HEK293 (cell line): ENCODE results near the gene ATP8B4.

ENCODE experiments used
- CTCF ChIA-PET: fragments of 350-600 bp; formaldehyde crosslinking; extraction: SDS; loops from one replicate; lab custom pipeline; 2021; ENCODE audit warnings: antibody characterized with exemption; lab: Yijun Ruan, JAX
- POLR2A ChIA-PET: fragments of 300-600 bp; formaldehyde crosslinking; extraction: SDS; loops from one replicate; lab custom pipeline; 2020; ENCODE audit warnings: antibody characterized with exemption, inconsistent platforms; lab: Yijun Ruan, JAX
- H3K27ac ChIP-seq: fragments of 200-500 bp; sonication (Bioruptor generic); 2 replicates; pipeline ENCODE4 v1.5.1; 2014; ENCODE audit warnings: low read depth, low read length, control low read depth, inconsistent platforms; ENCODE audit errors: extremely low read depth
- H3K36me3 ChIP-seq, 2 experiments: fragments of 200-500 bp in 1 of 2; sonication (Bioruptor generic) in 1 of 2; 1 replicate in 1 of 2; 2 replicates in 1 of 2; pipeline ENCODE4 v1.5.1; 2014 to 2017; ENCODE audit warnings: inconsistent platforms in 2 of 2, low read length in 2 of 2; ENCODE audit not compliant: control insufficient read depth in 2 of 2, insufficient read depth in 1 of 2
- H3K4me1 ChIP-seq: fragments of 200-500 bp; sonication (Bioruptor generic); 2 replicates; pipeline ENCODE4 v1.5.1; 2014; ENCODE audit warnings: mild to moderate bottlenecking, low read length, inconsistent platforms; ENCODE audit not compliant: control insufficient read depth, insufficient read depth
- H3K4me3 ChIP-seq: 2 replicates; pipeline ENCODE4 v1.5.1; 2011; ENCODE audit warnings: low read depth, mild to moderate bottlenecking, control low read depth, low read length, moderate library complexity
- H3K9me3 ChIP-seq: fragments of 200-500 bp; sonication (Bioruptor generic); 2 replicates; pipeline ENCODE4 v1.5.1; 2014; ENCODE audit warnings: low read depth, low read length, inconsistent platforms; ENCODE audit not compliant: control insufficient read depth, insufficient read depth
- BCL11B ChIP-seq: fragments of 450-650 bp; formaldehyde crosslinking; IDR thresholded peaks from 2 replicates; pipeline ENCODE4 v1.5.1; 2016; ENCODE audit warnings: low read depth, missing biosample characterization, missing genetic modification characterization
- ELK4 ChIP-seq: IDR thresholded peaks from 2 replicates; pipeline ENCODE4 v1.6.1; 2011; ENCODE audit warnings: mild to moderate bottlenecking, low read depth, low read length, borderline replicate concordance
- HOXD13 ChIP-seq: sonication (generic); formaldehyde crosslinking; IDR thresholded peaks from 2 replicates; pipeline ENCODE4 v1.8.0; 2022; ENCODE audit warnings: missing genetic modification reagents, borderline replicate concordance
- IKZF3 ChIP-seq: fragments of 450-650 bp; IDR thresholded peaks from 2 replicates; pipeline ENCODE4 v1.5.0; 2018; ENCODE audit warnings: missing biosample characterization, mild to moderate bottlenecking, missing genetic modification characterization, moderate library complexity
- KLF10 ChIP-seq: fragments of 450-650 bp; IDR thresholded peaks from 2 replicates; pipeline ENCODE4 v1.5.1; 2018; ENCODE audit warnings: missing biosample characterization, mild to moderate bottlenecking, missing genetic modification characterization
- KLF16 ChIP-seq: fragments of 450-650 bp; formaldehyde crosslinking; IDR thresholded peaks from 2 replicates; pipeline ENCODE4 v1.5.1; 2017; ENCODE audit warnings: missing biosample characterization, missing genetic modification characterization
- PRDM4 ChIP-seq: fragments of 450-650 bp; formaldehyde crosslinking; IDR thresholded peaks from 2 replicates; pipeline ENCODE4 v1.5.1; 2017; ENCODE audit warnings: missing biosample characterization, missing genetic modification characterization
- REPIN1 ChIP-seq: fragments of 450-650 bp; formaldehyde crosslinking; IDR thresholded peaks from 2 replicates; pipeline ENCODE4 v1.5.1; 2017; ENCODE audit warnings: missing biosample characterization, missing genetic modification characterization, low read depth
- SP2 ChIP-seq: fragments of 450-650 bp; formaldehyde crosslinking; IDR thresholded peaks from 2 replicates; pipeline ENCODE4 v1.5.1; 2016; ENCODE audit warnings: missing biosample characterization, missing genetic modification characterization
- TSHZ1 ChIP-seq: fragments of 450-650 bp; formaldehyde crosslinking; IDR thresholded peaks from 2 replicates; pipeline ENCODE4 v1.5.1; 2016; ENCODE audit warnings: missing biosample characterization, missing genetic modification characterization, borderline replicate concordance
- YY1 ChIP-seq: fragments of 450-650 bp; formaldehyde crosslinking; IDR thresholded peaks from 2 replicates; pipeline ENCODE4 v1.5.1; 2018; ENCODE audit warnings: missing biosample characterization, missing genetic modification characterization
- ZBTB21 ChIP-seq: fragments of 450-650 bp; formaldehyde crosslinking; IDR thresholded peaks from 2 replicates; pipeline ENCODE4 v1.5.1; 2017; ENCODE audit warnings: missing biosample characterization, missing genetic modification characterization
- ZBTB48 ChIP-seq: fragments of 450-650 bp; formaldehyde crosslinking; IDR thresholded peaks from 2 replicates; pipeline ENCODE4 v1.5.1; 2016; ENCODE audit warnings: missing biosample characterization, missing genetic modification characterization
- ZBTB7A ChIP-seq: fragments of 450-650 bp; formaldehyde crosslinking; IDR thresholded peaks from 2 replicates; pipeline ENCODE4 v1.5.1; 2016; ENCODE audit warnings: low read depth, missing biosample characterization, missing genetic modification characterization
- ZEB2 ChIP-seq: fragments of 450-650 bp; formaldehyde crosslinking; IDR thresholded peaks from 2 replicates; pipeline ENCODE4 v1.5.1; 2016; ENCODE audit warnings: missing biosample characterization, missing genetic modification characterization
- ZNF10 ChIP-seq: fragments of 450-650 bp; formaldehyde crosslinking; IDR thresholded peaks from 2 replicates; pipeline ENCODE4 v1.5.1; 2017; ENCODE audit warnings: missing biosample characterization, missing genetic modification characterization
- ZNF112 ChIP-seq: fragments of 450-650 bp; formaldehyde crosslinking; IDR thresholded peaks from 2 replicates; pipeline ENCODE4 v1.5.0; 2017; ENCODE audit warnings: missing biosample characterization, missing genetic modification characterization
- ZNF26 ChIP-seq: fragments of 450-650 bp; formaldehyde crosslinking; IDR thresholded peaks from 2 replicates; pipeline ENCODE4 v1.5.1; 2016; ENCODE audit warnings: missing biosample characterization, missing genetic modification characterization
- ZNF274 ChIP-seq, 2 experiments: fragments of 200-500 bp in 1 of 2; fragments of 450-650 bp in 1 of 2; sonication (Bioruptor generic) in 1 of 2; formaldehyde crosslinking in 1 of 2; IDR thresholded peaks; 2 replicates each; pipeline versions ENCODE4 v1.5.1 to v1.6.1; 2014 to 2016; ENCODE audit warnings: borderline replicate concordance in 1 of 2, inconsistent platforms in 1 of 2, low read length in 1 of 2, missing biosample characterization in 1 of 2, missing genetic modification characterization in 1 of 2
- ZNF292 ChIP-seq: fragments of 450-650 bp; formaldehyde crosslinking; IDR thresholded peaks from 2 replicates; pipeline ENCODE4 v1.5.1; 2016; ENCODE audit warnings: low read depth, missing biosample characterization, missing genetic modification characterization, borderline replicate concordance
- ZNF311 ChIP-seq: fragments of 450-650 bp; formaldehyde crosslinking; IDR thresholded peaks from 2 replicates; pipeline ENCODE4 v1.5.1; 2017; ENCODE audit warnings: missing biosample characterization, missing genetic modification characterization, borderline replicate concordance
- ZNF335 ChIP-seq: fragments of 450-650 bp; formaldehyde crosslinking; conservative IDR thresholded peaks from 2 replicates; pipeline ENCODE4 v1.5.1; 2016; ENCODE audit warnings: missing biosample characterization, missing genetic modification characterization
- ZNF544 ChIP-seq: fragments of 450-650 bp; formaldehyde crosslinking; IDR thresholded peaks from 2 replicates; pipeline ENCODE4 v1.5.0; 2017; ENCODE audit warnings: missing biosample characterization, missing genetic modification characterization
- ZNF548 ChIP-seq: fragments of 450-650 bp; formaldehyde crosslinking; IDR thresholded peaks from 2 replicates; pipeline ENCODE4 v1.5.1; 2016; ENCODE audit warnings: missing biosample characterization, missing genetic modification characterization
- ZNF600 ChIP-seq: fragments of 450-650 bp; formaldehyde crosslinking; IDR thresholded peaks from 2 replicates; pipeline ENCODE4 v1.5.1; 2016; ENCODE audit warnings: missing biosample characterization, missing genetic modification characterization
- ZNF658 ChIP-seq: fragments of 450-650 bp; formaldehyde crosslinking; IDR thresholded peaks from 2 replicates; pipeline ENCODE4; 2016; ENCODE audit warnings: missing biosample characterization, missing genetic modification characterization
- ZNF670 ChIP-seq: fragments of 450-650 bp; formaldehyde crosslinking; IDR thresholded peaks from 2 replicates; pipeline ENCODE4 v1.5.1; 2016; ENCODE audit warnings: missing biosample characterization, missing genetic modification characterization, low read depth
- ZNF747 ChIP-seq: fragments of 450-650 bp; formaldehyde crosslinking; IDR thresholded peaks from 2 replicates; pipeline ENCODE4 v1.5.1; 2016; ENCODE audit warnings: missing biosample characterization, missing genetic modification characterization
- ZNF776 ChIP-seq: fragments of 450-650 bp; formaldehyde crosslinking; IDR thresholded peaks from 2 replicates; pipeline ENCODE4 v1.5.0; 2017; ENCODE audit warnings: missing biosample characterization, missing genetic modification characterization, borderline replicate concordance
- ZNF843 ChIP-seq: fragments of 450-650 bp; formaldehyde crosslinking; IDR thresholded peaks from 2 replicates; pipeline ENCODE4 v1.5.1; 2016; ENCODE audit warnings: missing biosample characterization, missing genetic modification characterization

Gene ATP8B4

GRCh38 chr15:49848807-49849206 is 270.2 kb downstream of the ATP8B4 start:
- H3K4me1 ChIP-seq = no peaks in the 10 kb centered on the region
- TF ChIP-seq KLF16 (no peak), ZNF843 (tag by site-specific recombination) (no peak), ZNF670 (no peak), SP2 (tag by site-specific recombination) (no peak), ZNF544 (tag by site-specific recombination) (no peak), KLF10 (tag by site-specific recombination) (no peak), PRDM4 (tag by site-specific recombination) (no peak), ZBTB7A (tag by site-specific recombination) (no peak), IKZF3 (tag by site-specific recombination) (no peak), ZNF112 (tag by site-specific recombination) (no peak), YY1 (no peak), ZNF548 (tag by site-specific recombination) (no peak), HOXD13 (CRISPR knock-in tag) (no peak), BCL11B (tag by site-specific recombination) (no peak), ZNF658 (tag by site-specific recombination) (no peak), ZNF274 (IDR thresholded peaks at IDR 0.05; ENCODE audit: low read length) (no peak), ZNF274 (tag by site-specific recombination; IDR thresholded peaks at IDR 0.05; ENCODE audit: borderline replicate concordance) (no peak), ZNF10 (no peak), TSHZ1 (tag by site-specific recombination) (no peak)
- no peaks in the 10 kb centered on the region for H3K9me3 ChIP-seq
- no peaks in the 10 kb centered on the region for H3K36me3 ChIP-seq
- H3K4me3 ChIP-seq = no peak overlapping the region
- no peak overlapping the region for H3K27ac ChIP-seq
- ChIA-PET POLR2A (no interaction called here), CTCF (no interaction called here)

GRCh38 chr15:49848282-49848724 is 270.7 kb downstream of the ATP8B4 start:
- H3K4me1 ChIP-seq = no peaks in the 10 kb centered on the region
- ChIA-PET CTCF (no interaction called here), POLR2A (no interaction called here)
- H3K36me3 ChIP-seq = no peaks in the 10 kb centered on the region
- no peaks in the 10 kb centered on the region for H3K9me3 ChIP-seq
- H3K27ac ChIP-seq = no peak overlapping the region
- no peak overlapping the region for H3K4me3 ChIP-seq
- no peak for TF ChIP-seq REPIN1 (tag by site-specific recombination)
- no peak for TF ChIP-seq ZBTB21 (tag by site-specific recombination)
- no peak for TF ChIP-seq ZBTB7A (tag by site-specific recombination)
- no peak for TF ChIP-seq ZEB2
- no peak for TF ChIP-seq ELK4
- no peak for TF ChIP-seq ZNF335
- no peak for TF ChIP-seq ZNF292 (tag by site-specific recombination)
- no peak for TF ChIP-seq ZBTB48
- TF ChIP-seq ZNF26 (tag by site-specific recombination) = no peak
- TF ChIP-seq ZNF747 (tag by site-specific recombination) = no peak
- no peak for TF ChIP-seq ZNF776 (tag by site-specific recombination)
- no peak for TF ChIP-seq ZNF311
- no peak for TF ChIP-seq ZNF600
